Embryonic facial prominence (tissue), 1 donor: ENCODE results near the gene ASIC5.
"Not testable (repeated sequence)": the region's sequence is repeated elsewhere in the genome, so short reads cannot be mapped to it uniquely, and the experiment has no call there.

Experiments
- DNase-seq: peaks from one replicate; pipeline ENCODE4 v3.0.0-alpha.2; 2016; ENCODE audit errors: extremely low spot score

Gene ASIC5, protein sequence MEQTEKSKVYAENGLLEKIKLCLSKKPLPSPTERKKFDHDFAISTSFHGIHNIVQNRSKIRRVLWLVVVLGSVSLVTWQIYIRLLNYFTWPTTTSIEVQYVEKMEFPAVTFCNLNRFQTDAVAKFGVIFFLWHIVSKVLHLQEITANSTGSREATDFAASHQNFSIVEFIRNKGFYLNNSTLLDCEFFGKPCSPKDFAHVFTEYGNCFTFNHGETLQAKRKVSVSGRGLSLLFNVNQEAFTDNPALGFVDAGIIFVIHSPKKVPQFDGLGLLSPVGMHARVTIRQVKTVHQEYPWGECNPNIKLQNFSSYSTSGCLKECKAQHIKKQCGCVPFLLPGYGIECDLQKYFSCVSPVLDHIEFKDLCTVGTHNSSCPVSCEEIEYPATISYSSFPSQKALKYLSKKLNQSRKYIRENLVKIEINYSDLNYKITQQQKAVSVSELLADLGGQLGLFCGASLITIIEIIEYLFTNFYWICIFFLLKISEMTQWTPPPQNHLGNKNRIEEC

DNA sequence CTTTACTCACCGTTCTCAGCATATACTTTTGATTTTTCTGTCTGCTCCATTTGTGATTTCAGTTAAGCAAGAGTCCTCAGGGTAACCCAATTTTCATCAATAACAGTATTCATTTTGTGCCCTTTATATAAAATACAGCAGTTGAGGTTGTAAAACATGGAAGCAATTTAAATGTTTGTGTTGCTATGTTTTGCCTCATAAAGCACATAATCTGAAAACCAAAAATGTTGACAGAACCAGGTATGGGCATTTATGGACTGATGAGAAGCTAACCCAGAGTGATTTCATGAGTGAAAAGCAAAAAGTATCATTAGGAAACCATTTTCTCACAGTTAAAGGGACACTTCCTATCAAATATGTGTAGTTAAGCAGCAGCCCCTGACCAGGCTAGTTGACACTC lies at the start of gene ASIC5:
Gene ASIC5 (minus strand): TSS at position 101 of the 400 bp plus-strand sequence. CDS start 51 bp downstream, at position 50.
- no peak for DNase-seq

DNA sequence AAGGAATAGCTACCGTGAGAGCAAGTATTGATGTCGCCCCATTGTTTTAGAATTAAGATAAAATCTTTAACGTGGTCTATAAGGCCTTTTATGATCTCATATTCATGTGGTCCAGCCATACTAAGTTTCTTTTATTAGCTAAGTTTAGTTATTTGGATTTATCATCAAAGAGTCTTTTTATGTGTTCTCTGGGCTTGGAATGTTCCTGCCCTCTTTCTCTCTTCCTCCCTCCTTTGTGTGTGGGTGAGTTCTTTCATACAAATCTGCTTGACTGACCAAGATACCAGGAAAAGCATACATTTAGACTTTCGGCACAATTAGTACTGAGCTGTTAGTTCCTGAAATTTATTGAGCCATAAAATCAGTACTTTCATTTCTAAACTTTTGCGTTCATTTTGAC lies 48.7 kb upstream of the ASIC5 start:
- no peak for DNase-seq

DNA sequence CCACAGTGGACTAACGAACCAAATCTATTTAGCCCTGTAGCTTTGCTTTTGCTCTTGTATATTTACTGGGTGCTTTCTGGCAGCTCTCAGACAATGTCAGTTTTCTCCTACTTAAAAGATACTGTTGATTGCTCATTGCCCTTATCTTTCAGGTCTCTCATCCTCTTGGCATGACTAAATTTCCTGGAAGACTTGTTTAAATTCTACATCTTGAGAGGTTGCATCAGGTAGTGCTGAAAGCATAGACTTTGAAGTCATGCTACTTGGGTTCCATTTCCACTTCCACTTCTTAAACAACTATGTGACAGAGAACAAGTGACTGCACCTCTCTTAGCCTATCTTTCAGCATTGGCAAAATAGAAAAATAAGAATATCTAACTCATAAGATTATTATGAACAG lies 45.8 kb upstream of the ASIC5 start:
- DNase-seq: no peak

DNA sequence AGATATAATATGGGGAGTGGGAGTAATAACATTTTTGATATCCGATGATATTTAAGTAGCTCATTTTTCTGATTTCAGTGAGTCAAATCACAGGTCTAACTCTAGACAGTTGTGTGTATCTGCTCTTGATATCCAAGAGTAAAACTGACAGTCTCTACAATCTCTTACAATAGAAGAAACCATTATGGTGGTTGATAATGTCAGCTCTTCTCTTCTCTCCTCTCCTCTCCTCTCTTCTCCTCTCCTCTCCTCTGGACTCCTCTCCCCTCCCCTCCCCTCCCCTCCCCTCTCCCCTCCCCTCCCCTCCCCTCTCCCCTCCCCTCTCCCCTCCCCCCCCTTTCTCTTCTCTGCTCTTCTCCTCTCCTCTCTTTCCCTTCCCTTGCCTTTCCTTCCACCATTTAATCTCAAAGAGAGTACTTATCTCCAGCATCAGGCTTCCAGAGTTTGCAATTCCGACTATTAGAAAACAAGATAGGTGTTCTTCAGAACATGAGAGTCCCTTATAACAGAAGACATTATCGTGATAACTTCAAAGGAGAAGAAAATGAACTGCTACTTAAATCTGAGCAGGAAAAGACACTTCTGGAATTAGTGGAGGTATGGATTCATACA lies 43.6 kb upstream of the ASIC5 start:
- DNase-seq: no peak

DNA sequence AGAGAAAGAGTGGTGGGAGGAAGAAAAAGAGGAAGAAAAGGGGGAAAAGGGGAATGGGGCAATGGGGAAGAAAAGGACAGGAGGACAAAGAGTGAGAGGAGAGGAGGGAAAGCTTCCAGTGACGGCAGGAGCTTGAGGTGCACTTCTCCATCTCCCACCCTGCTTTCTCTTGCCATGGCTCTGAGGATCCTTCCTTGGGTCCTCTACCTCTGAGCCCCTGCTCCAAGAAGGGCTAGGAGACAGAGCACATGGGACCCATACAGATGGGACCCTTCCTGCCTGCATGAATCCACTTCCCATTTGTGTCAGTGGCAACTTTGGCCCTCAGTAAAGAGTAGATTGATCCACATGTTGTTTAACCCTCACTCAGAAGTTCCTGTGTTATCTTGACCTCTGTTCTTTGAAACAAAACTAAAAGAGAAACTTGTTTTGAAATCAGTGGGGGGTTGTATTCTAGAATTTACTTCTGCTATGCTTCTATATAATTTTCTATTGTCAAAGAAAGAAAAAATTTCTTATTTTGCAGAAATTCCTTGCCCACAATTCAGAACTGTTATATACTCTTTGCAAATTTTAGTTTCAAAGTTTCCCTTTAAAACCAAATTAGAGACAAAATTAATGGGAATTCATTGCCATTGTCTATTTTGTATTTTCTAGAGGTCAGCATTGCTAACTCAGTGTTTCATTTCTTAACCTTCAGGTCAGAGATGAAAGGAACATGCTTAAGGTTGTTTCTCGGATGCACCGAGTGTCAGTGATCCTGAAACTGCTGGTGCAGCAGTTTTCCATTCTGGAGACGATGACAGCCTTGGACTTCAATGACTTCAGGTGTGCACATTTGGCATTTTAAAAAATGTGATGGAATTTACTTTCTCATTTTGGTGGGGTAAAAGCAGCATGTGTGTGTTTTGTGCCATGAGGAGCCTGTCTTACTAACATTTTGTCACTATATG lies 42.4 kb upstream of the ASIC5 start:
- no peak for DNase-seq

DNA sequence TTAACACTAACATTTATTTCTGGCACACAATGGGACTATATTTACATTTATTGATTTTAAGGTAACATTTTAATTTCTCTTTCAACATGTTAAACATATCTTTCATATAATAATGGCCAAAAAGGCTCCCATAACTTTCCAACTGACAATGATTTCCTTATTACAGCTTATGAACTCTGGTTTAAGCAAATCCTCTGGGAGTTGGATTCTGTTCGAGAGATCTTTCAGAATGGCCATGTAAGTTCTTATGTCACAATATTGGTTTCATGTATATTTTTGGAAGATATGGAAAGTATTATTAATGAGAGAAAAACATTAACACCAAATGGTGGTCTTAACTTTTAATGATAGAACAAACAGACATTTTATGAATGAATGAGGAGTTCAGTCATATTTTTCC lies 41.5 kb upstream of the ASIC5 start:
- DNase-seq: no peak

DNA sequence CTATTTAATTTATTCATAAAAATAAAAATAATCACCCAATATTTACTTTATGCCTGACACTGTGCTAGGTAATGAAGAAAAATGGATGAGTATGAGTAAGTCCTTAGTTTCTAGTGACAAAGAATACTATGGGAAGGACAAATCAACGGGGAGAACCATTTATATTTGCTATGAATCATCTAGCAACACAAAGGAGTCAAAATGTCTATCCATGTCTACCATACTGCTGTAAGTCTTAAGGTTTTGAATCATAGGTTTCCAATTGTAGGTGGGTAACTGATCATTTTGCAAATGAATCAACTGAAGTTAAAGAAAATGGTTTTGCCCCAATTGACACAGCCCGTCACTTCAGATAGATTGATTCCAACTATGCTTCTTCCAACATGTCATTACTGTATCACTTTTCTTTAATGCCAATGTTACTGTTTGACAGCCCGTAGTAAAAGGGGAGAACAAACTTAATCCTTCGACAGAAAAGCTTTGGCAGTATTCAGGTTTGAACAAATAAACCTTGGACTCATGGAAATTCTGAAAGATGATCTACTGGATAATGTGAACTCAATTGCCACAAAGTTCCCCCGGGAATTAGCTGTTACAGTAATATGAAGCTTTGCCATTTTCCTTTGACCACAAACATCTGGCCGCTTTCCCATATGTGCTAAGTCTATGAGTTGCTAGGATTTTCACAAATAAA lies 40.6 kb upstream of the ASIC5 start:
- peak; percentile 86 for DNase-seq

DNA sequence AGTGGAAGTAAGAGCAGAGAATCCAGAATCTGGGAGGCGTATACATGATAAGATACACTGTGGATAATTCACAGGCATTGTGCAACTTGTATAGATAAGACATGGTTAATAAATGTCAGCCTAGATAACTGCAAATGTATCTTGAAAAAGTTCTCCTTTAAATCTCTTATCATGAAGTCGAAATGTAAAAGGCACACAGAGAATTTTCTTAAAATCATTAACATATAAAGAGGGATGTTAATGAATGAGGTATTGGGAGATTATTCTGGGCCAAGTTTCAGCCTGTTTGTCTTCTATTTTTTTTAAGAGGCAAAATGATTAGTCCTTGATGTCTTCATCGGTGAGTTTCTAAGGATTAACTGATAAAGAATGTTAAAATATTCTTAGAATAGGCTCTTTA lies 38.3 kb upstream of the ASIC5 start:
- DNase-seq: no peak

DNA sequence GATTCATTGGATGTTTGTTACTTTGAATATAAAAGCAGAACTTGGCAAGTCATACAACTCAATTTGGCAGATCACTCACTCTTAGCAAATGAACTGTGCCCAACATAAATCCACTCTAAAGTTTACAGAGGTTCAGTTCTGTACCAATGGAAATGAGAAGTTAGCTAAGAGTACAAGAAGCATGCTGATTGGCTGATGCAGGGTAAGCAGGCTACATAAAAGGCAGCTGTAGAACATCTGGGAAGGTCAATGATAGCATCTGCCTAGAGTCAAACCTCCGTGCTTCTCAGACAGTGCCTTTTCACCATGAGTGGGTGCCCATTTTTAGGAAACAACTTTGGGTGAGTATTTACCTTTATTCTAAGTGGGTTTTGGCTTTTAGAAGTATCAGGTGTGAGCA lies 37.4 kb upstream of the ASIC5 start, which contains the start of gene TDO2:
Gene TDO2 (plus strand): TSS at position 244 of the 400 bp plus-strand sequence. CDS start 63 bp downstream, at position 307.
- DNase-seq: no peak

DNA sequence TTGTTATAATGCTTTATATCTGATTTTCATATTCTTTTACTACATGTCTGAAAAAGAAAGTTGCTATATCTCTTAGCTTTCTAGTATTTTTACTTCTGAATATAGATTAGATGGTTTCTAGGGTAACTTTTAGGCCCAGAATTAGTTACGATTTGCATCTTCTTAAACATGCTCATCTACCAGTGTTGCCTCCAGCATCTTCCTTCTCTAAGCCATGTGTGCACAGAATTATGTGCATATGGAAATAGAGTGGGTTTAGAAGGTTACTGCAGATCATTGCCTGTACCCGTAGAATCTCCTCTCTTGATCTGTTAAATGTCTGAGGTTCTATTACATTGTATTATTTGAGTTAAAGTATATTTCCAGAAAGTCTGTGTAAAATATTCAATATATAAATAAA lies 34.9 kb upstream of the ASIC5 start:
- DNase-seq: no peak

DNA sequence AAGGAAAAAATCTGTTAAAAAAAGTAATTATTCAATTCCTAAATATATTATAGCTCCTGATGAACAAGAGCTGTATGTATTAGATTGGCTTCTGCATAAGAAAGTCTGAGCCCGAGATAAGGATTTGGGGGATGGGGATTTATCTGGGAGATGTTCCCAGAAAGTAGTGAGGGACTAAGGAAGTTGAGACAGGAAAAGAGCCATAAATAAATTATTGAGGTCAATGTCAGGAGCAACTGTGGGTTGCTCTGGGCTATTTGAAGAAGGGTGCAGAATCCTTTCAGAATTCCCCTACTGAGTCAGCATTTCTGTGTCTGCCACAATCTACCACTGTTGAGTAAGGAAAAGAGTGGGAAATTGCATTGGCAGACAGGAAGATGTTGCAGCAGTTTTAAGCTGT lies 34.3 kb upstream of the ASIC5 start:
- DNase-seq: no peak

DNA sequence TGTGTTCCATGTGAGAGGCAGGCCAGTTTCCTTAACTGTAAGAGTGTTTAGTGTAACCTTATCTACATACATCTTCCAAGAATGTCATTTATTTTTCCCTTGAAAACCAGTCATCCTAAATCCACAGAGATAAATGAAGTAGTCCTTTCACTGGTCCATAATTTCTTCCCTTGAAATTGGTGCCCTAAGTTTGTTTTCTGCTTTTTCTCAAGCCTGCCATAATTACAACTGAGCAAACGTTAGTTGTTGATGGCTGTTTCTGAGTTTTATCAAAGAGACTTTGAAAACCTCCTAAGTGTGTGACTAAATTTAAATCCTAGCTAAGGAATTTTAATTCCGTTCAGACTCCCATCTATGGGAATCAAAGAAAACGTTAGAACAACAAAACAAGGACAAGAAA lies 33.8 kb upstream of the ASIC5 start:
- no peak for DNase-seq

DNA sequence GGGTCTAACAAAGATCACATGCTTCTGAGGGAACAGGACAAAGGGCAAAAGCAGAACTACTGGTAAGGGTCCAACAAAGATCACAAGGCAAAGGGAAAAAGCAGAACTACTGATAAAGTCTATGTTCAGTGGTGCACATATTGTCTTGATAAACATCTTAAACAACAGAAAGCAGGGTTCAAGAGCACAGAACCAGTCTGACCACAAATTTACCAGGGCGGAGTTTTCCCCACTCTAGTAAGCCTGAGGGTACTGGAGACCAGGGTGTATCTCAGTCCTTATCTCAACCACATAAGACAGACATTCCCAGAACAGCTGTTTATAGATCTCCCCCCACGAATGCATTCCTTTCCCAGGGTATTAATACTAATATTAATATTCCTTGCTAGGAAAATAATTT lies 32.3 kb upstream of the ASIC5 start:
- not testable (repeated sequence) for DNase-seq

DNA sequence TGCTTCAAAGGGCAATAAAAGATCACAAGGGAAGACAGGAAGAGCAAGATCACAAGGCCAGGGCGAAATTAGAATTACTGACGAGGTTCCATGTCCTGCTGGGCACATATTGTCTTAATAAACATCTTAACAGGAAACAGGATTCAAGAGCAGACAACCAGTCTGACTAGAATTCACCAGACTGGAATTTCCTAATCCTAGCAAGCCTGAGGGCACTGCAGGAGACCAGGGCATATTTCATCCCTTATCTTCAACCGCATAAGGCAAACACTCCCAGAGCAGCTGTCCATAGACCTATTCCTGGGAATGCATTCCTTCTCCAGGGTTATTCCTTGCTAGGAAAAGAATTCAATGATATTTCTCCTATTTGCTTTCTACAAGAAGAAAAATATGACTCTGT lies 25.0 kb upstream of the ASIC5 start:
- DNase-seq: no peak

DNA sequence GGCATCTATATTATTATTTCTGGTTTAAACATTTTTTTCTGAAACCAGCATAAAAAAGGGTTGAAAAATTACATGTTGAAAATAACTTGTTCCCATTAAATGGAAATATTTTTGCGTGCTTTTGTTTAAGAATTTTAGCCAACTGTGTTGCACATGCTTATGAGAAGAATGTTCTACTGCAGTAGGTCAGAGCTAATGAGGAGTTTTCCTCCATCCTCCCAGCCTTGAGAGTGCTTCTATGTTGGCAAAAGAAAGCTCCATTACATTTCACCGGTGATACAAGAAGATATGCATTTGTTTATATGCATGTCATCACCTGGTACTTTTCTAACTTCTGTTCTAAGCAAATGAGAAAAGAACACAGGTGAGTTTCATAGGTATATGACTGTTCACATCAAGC lies 23.9 kb upstream of the ASIC5 start:
- no peak for DNase-seq

DNA sequence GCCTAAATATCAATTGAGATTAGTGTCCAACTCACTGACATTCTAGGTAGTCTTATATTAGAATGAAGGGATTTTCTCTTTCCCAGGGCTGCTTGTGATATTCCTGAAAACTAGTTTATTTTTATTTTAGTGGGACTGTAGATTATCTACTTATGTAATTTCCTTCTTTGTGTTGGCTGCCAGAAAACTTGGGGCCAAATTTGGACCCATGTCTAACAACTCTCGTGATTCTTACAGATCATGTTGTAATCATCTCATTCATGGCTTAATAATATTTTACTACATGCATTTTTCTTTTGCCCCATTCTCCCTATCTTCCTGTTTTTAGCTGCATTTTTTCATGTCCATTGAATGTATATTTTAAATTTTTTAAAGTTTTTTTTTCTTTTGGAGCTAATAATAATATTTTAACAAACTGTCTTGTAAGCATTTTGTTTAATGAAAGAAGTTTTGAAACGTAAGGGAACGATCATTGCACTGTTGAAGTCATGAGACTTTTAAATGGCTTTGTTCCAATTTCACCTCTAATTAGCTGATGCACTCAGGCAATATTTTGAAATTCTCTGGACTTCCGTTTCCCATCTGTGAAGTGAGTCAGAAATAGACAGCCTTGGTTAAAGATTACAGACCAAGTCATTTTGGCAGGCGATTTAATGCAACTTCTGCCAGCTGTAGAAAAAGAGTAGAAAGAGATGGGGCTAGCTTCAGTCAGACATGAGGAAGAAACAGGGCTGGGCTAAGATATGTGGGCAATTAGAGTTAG lies 23.1 kb upstream of the ASIC5 start:
- no peak for DNase-seq

DNA sequence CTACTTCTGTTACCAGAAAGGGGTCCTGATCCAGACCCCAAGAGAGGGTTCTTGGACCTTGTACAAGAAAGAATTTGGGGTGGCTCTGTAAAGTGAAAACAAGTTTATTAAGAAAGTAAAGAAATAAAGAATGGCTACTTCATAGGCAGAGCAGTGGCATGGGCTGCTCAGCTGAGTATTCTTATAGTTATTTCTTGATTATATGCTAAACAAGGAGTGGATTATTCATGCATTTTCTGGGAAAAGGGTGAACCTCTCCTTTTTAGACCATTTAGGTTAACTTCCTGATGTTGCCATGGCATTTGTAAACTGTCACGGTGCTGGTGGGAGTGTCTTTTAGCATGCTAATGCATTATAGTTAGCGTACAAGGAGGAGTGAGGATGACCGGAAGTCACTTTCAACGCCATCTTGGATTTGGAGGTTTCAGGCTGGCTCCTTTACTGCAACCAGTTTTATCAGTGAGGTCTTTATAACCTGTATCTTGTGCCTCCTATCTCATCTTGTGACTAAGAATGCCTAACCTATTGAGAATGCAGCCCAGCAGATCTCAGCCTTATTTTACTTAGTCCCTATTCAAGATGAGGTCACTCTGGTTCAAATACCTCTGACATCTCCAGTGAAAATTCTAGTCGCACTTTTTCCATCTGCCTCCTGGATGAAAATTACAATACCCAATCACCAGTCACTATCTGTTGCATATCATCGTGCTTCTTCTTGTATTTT lies 21.9 kb upstream of the ASIC5 start:
- no peak for DNase-seq

DNA sequence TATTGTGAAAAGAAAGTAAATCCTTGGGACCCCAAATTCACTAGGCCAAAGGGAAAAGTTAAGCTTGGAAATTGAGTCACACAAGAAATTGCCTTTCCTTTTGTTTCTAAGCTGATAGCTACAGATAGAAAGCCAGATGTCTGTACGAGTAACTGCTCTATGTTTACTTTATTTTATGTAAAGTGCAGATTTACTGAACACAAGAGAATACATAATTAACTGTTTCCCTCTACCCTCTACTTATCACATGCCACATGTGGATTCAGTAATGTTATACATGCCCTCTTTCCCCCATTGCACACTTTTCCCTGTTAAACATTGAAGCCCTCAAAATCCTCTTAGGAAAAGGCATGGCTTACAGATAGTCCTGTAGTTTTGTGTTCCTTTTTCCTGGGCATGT lies 21.0 kb upstream of the ASIC5 start:
- DNase-seq: no peak

DNA sequence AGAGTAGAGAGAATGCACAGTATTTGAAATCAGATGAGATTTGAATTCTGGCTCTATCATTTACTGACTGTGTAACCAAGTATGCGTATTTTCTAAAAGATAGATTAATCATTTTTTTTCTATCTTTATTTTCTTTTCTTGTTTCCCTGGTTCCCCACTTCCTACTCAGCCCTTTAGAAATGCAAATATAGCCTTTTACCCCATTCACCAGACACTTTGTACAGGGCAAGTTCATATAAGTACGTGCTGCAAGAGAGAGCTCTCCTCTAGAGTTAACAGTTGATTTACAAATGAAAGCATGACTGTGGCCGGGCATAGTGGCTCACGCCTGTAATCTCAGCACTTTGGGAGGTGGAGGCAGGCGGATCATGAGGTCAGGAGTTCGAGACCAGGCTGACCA lies 19.6 kb upstream of the ASIC5 start:
- DNase-seq: no peak

DNA sequence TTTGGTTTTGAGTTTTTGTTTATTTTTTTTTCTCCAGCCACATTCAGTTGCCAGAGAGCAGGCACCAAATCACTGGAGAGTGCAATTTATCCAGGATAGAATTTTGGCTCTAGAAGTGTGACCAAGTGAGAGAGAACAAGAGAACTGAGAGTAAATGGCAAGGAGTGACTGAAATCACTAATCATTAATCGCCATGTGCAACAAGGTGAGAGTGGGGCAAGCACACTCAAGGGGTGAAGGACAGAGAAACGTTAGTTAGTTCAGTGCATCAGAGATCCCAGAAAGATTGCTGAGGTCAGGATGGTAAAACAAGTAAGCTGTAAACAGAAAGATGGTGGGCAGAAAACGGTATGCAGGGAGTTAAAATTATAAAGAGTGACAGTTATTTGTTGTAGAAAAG lies 17.8 kb upstream of the ASIC5 start:
- no peak for DNase-seq
